NCI-H345 (cell line): ENCODE data around the gene ZNF84.

ENCODE experiments used
- DNase-seq: peaks from one replicate; lab custom pipeline; 2025; lab: John Stamatoyannopoulos, UW

Gene ZNF84

GRCh38 chr12:133037207-133038005 lies at the start of gene ZNF84:
Gene ZNF84 (plus strand): TSS chr12:133037509. CDS start chr12:133041468, 3,959 bp downstream.
- DNase-seq = peak; percentile 98

- no peak for DNase-seq
Observed at GRCh38 chr12:132998741-132999140, 38.6 kb upstream of the ZNF84 start.

- no peak for DNase-seq
Observed at GRCh38 chr12:133010657-133011297, 26.5 kb upstream of the ZNF84 start.

GRCh38 chr12:133023566-133023965 lies 13.7 kb upstream of the ZNF84 start:
- no peak for DNase-seq

GRCh38 chr12:133026996-133027395 lies 10.3 kb upstream of the ZNF84 start:
- DNase-seq = no peak

- DNase-seq = no peak
Observed at GRCh38 chr12:133038118-133038709, 905 bp downstream of the ZNF84 start.

GRCh38 chr12:133046698-133047097 lies 9.4 kb downstream of the ZNF84 start:
- DNase-seq = no peak

- DNase-seq = no peak
Observed at GRCh38 chr12:133057446-133057845, 20.1 kb downstream of the ZNF84 start.

- DNase-seq = no peak
Observed at GRCh38 chr12:133058203-133059113, 21.1 kb downstream of the ZNF84 start.

- no peak for DNase-seq
Observed at GRCh38 chr12:133061954-133062353, 24.6 kb downstream of the ZNF84 start.

- DNase-seq = no peak
Observed at GRCh38 chr12:133063556-133063955, 26.2 kb downstream of the ZNF84 start.

- no peak for DNase-seq
Observed at GRCh38 chr12:133073836-133074235, 36.5 kb downstream of the ZNF84 start.

GRCh38 chr12:133080026-133080367 lies 42.7 kb downstream of the ZNF84 start:
- DNase-seq = peak; percentile 99

- peak; percentile 98 for DNase-seq
Observed at GRCh38 chr12:133080368-133081158, 43.3 kb downstream of the ZNF84 start, which contains the start of gene ZNF140. Gene ZNF140 (plus strand): TSS chr12:133080923. CDS start chr12:133081321, 398 bp downstream.

GRCh38 chr12:133081159-133081780 lies 44.0 kb downstream of the ZNF84 start:
- DNase-seq = peak; percentile 71

- no peak for DNase-seq
Observed at GRCh38 chr12:133083345-133083744, 46.0 kb downstream of the ZNF84 start.

- DNase-seq = no peak
Observed at GRCh38 chr12:133105620-133106019, 68.3 kb downstream of the ZNF84 start.

GRCh38 chr12:133106253-133106652 lies 68.9 kb downstream of the ZNF84 start:
- no peak for DNase-seq

- no peak for DNase-seq
Observed at GRCh38 chr12:133107121-133107520, 69.8 kb downstream of the ZNF84 start.

GRCh38 chr12:133108150-133108549 lies 70.8 kb downstream of the ZNF84 start:
- DNase-seq = no peak
